Measurements from ENCODE around the gene DPP6.

Gene DPP6

DNA sequence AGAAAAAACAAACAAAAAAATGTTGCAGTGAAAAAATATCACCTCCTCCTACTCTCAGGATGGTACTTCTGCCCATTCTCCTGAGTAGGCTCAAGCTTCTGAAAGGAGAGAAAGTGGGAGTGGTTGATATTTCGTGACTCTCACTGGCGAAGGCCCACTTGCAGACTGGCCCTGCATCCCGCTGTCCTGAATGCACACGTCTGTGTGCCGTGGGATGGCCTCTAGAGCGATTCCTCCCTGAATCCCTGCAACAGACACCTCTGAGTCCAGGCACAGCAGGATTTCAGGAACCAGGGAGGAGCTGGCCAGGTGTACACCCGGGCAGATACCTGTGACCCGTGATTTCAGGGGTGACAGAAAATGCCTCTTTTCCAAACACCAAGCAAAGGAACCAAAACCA, 319.2 kb downstream of the DPP6 start:
- Histone ChIP-seq H3K27me3 (ENCODE audit: insufficient read depth, low read length) (no peaks in the 10 kb centered on the region), H3K4me3 (ENCODE audit: low read length) (no peak overlapping the region), H3K4me1 (ENCODE audit: insufficient read depth, low read length) (no peaks in the 10 kb centered on the region), H2AFZ (ENCODE audit: low read depth, low read length) (no peak overlapping the region), H3K9me3 (ENCODE audit: low read length) (no peaks in the 10 kb centered on the region), H3K36me3 (ENCODE audit: insufficient read depth, low read length) (no peaks in the 10 kb centered on the region)

DNA sequence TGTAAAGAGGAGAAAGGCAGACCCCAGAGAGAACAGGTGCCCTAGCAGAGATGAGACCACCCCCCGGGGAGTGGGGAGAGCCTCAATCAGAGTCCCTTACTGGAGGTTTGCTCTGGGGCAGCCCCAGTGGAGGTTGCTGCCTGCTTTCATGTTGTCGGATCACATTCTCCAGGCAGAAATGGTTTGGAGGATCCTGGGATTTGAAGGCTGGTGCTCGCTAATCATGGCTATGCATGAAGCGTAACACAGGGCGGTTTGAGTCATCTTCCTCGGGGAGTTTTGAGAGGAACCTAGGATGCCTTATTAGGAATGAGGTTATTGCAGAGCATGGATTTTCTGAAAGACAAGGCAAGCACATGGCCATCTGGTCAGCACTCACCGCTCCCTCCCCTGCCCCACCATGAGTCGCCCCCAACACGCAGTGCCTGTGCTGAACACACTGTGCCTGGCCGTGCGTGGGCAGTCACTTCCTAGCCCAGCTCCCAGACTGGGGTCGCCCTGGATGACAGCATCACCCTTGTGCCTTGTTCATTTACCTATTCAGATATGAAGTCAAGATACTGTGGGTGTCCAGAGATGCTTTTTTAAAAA, 319.9 kb downstream of the DPP6 start:
- H3K4me1 ChIP-seq (ENCODE audit: insufficient read depth, low read length), result no peaks in the 10 kb centered on the region
- H3K27me3 ChIP-seq (ENCODE audit: insufficient read depth, low read length), result no peaks in the 10 kb centered on the region
- no peaks in the 10 kb centered on the region for H3K36me3 ChIP-seq (ENCODE audit: insufficient read depth, low read length)
- no peak overlapping the region for H2AFZ ChIP-seq (ENCODE audit: low read depth, low read length)
- H3K9me3 ChIP-seq (ENCODE audit: low read length), result no peaks in the 10 kb centered on the region
- no peak overlapping the region for H3K4me3 ChIP-seq (ENCODE audit: low read length)

- H2AFZ ChIP-seq (ENCODE audit: low read depth, low read length), result no peak overlapping the region
- no peaks in the 10 kb centered on the region for H3K36me3 ChIP-seq (ENCODE audit: insufficient read depth, low read length)
- no peak overlapping the region for H3K4me3 ChIP-seq (ENCODE audit: low read length)
- H3K9me3 ChIP-seq (ENCODE audit: low read length), result no peaks in the 10 kb centered on the region
- no peaks in the 10 kb centered on the region for H3K4me1 ChIP-seq (ENCODE audit: insufficient read depth, low read length)
- no peaks in the 10 kb centered on the region for H3K27me3 ChIP-seq (ENCODE audit: insufficient read depth, low read length)
These were observed 321.8 kb downstream of the DPP6 start for GRCh38 chr7:154373956-154374355.

- no peaks in the 10 kb centered on the region for H3K4me1 ChIP-seq (ENCODE audit: insufficient read depth, low read length)
- no peaks in the 10 kb centered on the region for H3K27me3 ChIP-seq (ENCODE audit: insufficient read depth, low read length)
- no peaks in the 10 kb centered on the region for H3K9me3 ChIP-seq (ENCODE audit: low read length)
- no peaks in the 10 kb centered on the region for H3K36me3 ChIP-seq (ENCODE audit: insufficient read depth, low read length)
- H2AFZ ChIP-seq (ENCODE audit: low read depth, low read length), result no peak overlapping the region
- H3K4me3 ChIP-seq (ENCODE audit: low read length), result no peak overlapping the region
These were observed 323.8 kb downstream of the DPP6 start for GRCh38 chr7:154375956-154376355.

- H3K36me3 ChIP-seq (ENCODE audit: insufficient read depth, low read length), result no peaks in the 10 kb centered on the region
- no peaks in the 10 kb centered on the region for H3K9me3 ChIP-seq (ENCODE audit: low read length)
- H3K27me3 ChIP-seq (ENCODE audit: insufficient read depth, low read length), result no peaks in the 10 kb centered on the region
- H2AFZ ChIP-seq (ENCODE audit: low read depth, low read length), result no peak overlapping the region
- no peak overlapping the region for H3K4me3 ChIP-seq (ENCODE audit: low read length)
- H3K4me1 ChIP-seq (ENCODE audit: insufficient read depth, low read length), result no peaks in the 10 kb centered on the region
These were observed 328.6 kb downstream of the DPP6 start for GRCh38 chr7:154380771-154381170.

DNA sequence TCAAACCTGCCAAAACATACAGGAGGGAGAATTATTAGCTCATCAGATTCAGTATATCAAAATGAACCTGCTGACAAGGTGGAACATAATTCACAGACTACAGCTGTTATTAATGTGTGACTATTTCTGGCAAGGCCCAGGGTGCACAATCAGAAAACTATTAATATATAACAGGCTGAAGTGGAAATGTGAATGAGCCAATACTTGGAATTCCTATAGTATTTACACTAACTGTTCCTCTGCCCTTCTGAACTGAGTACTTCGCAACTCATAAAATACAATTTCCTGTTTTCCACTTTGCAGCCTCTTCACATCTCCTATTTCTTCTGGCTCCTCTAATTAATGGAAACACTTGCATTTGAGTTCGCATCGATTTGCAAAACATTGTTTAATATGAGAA, 330.8 kb downstream of the DPP6 start:
- no peaks in the 10 kb centered on the region for H3K27me3 ChIP-seq (ENCODE audit: insufficient read depth, low read length)
- no peaks in the 10 kb centered on the region for H3K36me3 ChIP-seq (ENCODE audit: insufficient read depth, low read length)
- no peaks in the 10 kb centered on the region for H3K4me1 ChIP-seq (ENCODE audit: insufficient read depth, low read length)
- H3K9me3 ChIP-seq (ENCODE audit: low read length), result no peaks in the 10 kb centered on the region
- no peak overlapping the region for H2AFZ ChIP-seq (ENCODE audit: low read depth, low read length)
- H3K4me3 ChIP-seq (ENCODE audit: low read length), result no peak overlapping the region

DNA sequence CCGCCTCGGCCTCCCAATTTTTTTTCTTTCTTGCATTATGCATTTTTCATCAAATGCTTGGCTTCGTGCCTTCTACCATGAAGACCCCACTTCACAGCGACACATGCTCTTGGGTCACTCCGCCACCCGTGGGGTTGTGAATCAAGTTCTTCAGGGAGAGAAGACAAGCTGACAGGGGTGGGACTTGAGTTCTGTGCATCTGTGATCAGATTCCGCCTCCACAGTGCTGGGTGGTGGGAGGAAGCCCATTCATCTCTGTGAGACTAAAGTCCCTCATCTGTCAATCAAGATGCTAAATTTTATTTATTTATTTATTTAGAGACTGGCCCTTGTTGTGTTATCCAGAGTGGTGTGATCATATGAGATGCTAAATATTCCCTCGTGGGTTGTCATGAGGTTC, 333.0 kb downstream of the DPP6 start:
- Histone ChIP-seq H3K36me3 (ENCODE audit: insufficient read depth, low read length) (no peaks in the 10 kb centered on the region), H3K4me1 (ENCODE audit: insufficient read depth, low read length) (no peaks in the 10 kb centered on the region), H3K27me3 (ENCODE audit: insufficient read depth, low read length) (no peaks in the 10 kb centered on the region), H3K9me3 (ENCODE audit: low read length) (no peaks in the 10 kb centered on the region), H2AFZ (ENCODE audit: low read depth, low read length) (no peak overlapping the region), H3K4me3 (ENCODE audit: low read length) (no peak overlapping the region)

- no peaks in the 10 kb centered on the region for H3K4me1 ChIP-seq (ENCODE audit: insufficient read depth, low read length)
- no peaks in the 10 kb centered on the region for H3K9me3 ChIP-seq (ENCODE audit: low read length)
- H3K36me3 ChIP-seq (ENCODE audit: insufficient read depth, low read length), result no peaks in the 10 kb centered on the region
- no peaks in the 10 kb centered on the region for H3K27me3 ChIP-seq (ENCODE audit: insufficient read depth, low read length)
- no peak overlapping the region for H3K4me3 ChIP-seq (ENCODE audit: low read length)
- no peak overlapping the region for H2AFZ ChIP-seq (ENCODE audit: low read depth, low read length)
These were observed 335.1 kb downstream of the DPP6 start for GRCh38 chr7:154387252-154387651.

- H3K4me3 ChIP-seq (ENCODE audit: low read length), result no peak overlapping the region
- H3K27me3 ChIP-seq (ENCODE audit: insufficient read depth, low read length), result no peaks in the 10 kb centered on the region
- no peaks in the 10 kb centered on the region for H3K9me3 ChIP-seq (ENCODE audit: low read length)
- H2AFZ ChIP-seq (ENCODE audit: low read depth, low read length), result no peak overlapping the region
- no peaks in the 10 kb centered on the region for H3K36me3 ChIP-seq (ENCODE audit: insufficient read depth, low read length)
- H3K4me1 ChIP-seq (ENCODE audit: insufficient read depth, low read length), result no peaks in the 10 kb centered on the region
These were observed 336.2 kb downstream of the DPP6 start for GRCh38 chr7:154388412-154388811.

GRCh38 chr7:154388999-154389398, 336.8 kb downstream of the DPP6 start:
- no peaks in the 10 kb centered on the region for H3K9me3 ChIP-seq (ENCODE audit: low read length)
- H3K27me3 ChIP-seq (ENCODE audit: insufficient read depth, low read length), result no peaks in the 10 kb centered on the region
- no peaks in the 10 kb centered on the region for H3K4me1 ChIP-seq (ENCODE audit: insufficient read depth, low read length)
- no peak overlapping the region for H3K4me3 ChIP-seq (ENCODE audit: low read length)
- no peaks in the 10 kb centered on the region for H3K36me3 ChIP-seq (ENCODE audit: insufficient read depth, low read length)
- H2AFZ ChIP-seq (ENCODE audit: low read depth, low read length), result no peak overlapping the region

GRCh38 chr7:154390961-154391360, 338.8 kb downstream of the DPP6 start:
- no peaks in the 10 kb centered on the region for H3K4me1 ChIP-seq (ENCODE audit: insufficient read depth, low read length)
- H3K9me3 ChIP-seq (ENCODE audit: low read length), result no peaks in the 10 kb centered on the region
- no peaks in the 10 kb centered on the region for H3K27me3 ChIP-seq (ENCODE audit: insufficient read depth, low read length)
- no peak overlapping the region for H3K4me3 ChIP-seq (ENCODE audit: low read length)
- no peaks in the 10 kb centered on the region for H3K36me3 ChIP-seq (ENCODE audit: insufficient read depth, low read length)
- no peak overlapping the region for H2AFZ ChIP-seq (ENCODE audit: low read depth, low read length)

GRCh38 chr7:154394804-154395203, 342.6 kb downstream of the DPP6 start:
- H3K4me3 ChIP-seq (ENCODE audit: low read length), result no peak overlapping the region
- no peaks in the 10 kb centered on the region for H3K27me3 ChIP-seq (ENCODE audit: insufficient read depth, low read length)
- no peak overlapping the region for H2AFZ ChIP-seq (ENCODE audit: low read depth, low read length)
- no peaks in the 10 kb centered on the region for H3K4me1 ChIP-seq (ENCODE audit: insufficient read depth, low read length)
- no peaks in the 10 kb centered on the region for H3K9me3 ChIP-seq (ENCODE audit: low read length)
- no peaks in the 10 kb centered on the region for H3K36me3 ChIP-seq (ENCODE audit: insufficient read depth, low read length)

DNA sequence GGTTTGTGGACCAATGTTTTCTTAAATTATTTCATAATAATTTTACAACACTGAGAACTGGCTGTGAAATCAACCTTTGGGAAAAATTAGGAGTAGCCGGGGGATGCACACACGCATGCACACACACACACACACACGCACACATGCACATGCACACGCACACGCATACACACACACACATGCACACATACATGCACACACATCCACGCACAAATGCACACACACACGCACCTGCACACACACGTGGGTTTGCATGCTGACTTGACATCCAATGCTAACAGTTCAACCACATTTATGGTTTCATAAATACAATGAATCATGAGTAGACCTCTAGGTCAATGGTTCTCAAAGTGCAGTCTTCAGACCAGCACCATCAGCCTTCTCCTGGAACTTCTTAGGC, 354.1 kb downstream of the DPP6 start:
- H3K4me1 ChIP-seq (ENCODE audit: insufficient read depth, low read length), result no peaks in the 10 kb centered on the region
- H3K36me3 ChIP-seq (ENCODE audit: insufficient read depth, low read length), result no peaks in the 10 kb centered on the region
- no peaks in the 10 kb centered on the region for H3K9me3 ChIP-seq (ENCODE audit: low read length)
- no peaks in the 10 kb centered on the region for H3K27me3 ChIP-seq (ENCODE audit: insufficient read depth, low read length)
- no peak overlapping the region for H3K4me3 ChIP-seq (ENCODE audit: low read length)
- no peak overlapping the region for H2AFZ ChIP-seq (ENCODE audit: low read depth, low read length)

DNA sequence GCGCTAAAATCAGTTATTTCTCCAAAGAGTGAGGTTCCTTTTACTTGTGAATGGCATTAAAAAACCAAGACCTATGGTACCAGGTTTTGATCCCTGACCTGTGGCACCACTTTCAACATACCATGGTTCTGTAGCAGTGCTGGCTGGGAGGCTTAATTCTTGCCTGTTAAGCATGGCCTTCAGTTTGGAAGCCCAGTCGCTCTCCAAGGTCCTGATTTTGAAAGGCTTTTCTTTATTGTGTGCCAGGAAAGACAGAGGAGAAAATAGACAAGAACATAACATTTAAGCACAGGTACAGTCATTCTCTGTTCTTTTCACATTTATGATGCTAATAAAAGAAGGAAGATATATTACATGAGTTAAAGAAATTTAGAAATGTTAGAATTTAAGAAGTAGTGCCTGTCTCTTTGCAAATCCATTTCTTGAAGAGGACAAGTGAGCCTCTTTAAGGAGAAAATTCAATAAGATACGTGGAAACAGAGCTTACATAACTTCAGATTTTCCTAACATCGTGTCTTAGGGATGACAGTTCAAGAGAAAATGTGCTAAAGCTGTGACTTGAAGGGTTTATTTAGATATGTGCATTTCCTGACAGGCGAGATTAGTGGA, 357.6 kb downstream of the DPP6 start:
- H3K4me1 ChIP-seq (ENCODE audit: insufficient read depth, low read length), result no peaks in the 10 kb centered on the region
- no peaks in the 10 kb centered on the region for H3K27me3 ChIP-seq (ENCODE audit: insufficient read depth, low read length)
- no peak overlapping the region for H2AFZ ChIP-seq (ENCODE audit: low read depth, low read length)
- H3K9me3 ChIP-seq (ENCODE audit: low read length), result no peaks in the 10 kb centered on the region
- H3K4me3 ChIP-seq (ENCODE audit: low read length), result no peak overlapping the region
- H3K36me3 ChIP-seq (ENCODE audit: insufficient read depth, low read length), result no peaks in the 10 kb centered on the region
